ENCODE results near the gene SH2D3A.

The SH2D3A gene

DNA sequence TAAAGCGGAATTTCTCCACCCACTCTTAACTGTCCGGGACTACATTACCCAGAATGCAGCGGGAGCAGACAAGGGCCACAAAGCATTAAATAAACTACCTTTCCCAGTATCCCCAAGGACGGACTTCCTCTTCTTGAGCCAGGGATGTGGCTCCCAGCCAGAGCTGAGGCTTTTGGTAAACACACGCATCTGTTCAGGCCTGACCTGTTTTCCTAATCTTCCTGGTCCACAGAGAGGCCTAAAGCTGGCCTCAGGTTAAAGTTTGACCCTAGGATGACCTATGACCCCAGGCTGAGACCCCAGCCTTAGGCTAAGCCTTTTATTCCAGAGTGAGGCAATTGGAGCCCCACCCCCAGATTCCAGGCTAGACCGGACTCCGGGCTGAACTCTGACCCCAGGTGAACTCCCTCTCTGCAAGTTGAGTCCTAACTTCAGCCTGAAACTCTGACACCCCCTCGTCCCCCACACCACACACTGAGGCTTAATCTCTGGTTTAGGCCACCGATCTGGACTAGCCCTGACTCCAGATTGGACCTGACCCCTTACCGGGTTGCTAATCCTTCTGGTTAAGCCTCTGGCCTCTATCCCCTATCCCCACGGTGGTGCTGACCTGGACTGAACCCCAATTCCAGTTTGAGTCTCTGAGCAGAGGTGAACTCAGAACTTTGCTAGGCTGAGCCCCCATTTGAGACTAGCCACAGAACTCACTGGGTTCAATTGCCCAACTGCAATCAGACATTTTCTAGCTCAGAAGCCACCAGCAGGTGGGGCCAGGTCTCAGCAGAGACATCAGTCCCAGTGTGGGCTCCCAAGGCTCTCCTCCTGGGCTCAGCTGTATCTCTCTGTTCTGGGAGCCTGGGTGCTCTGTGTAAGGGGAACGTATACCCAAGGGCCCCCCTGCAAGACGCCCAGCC, 29.1 kb downstream of the SH2D3A start:
- DNase-seq (ENCODE audit: low read depth in 2 of 2) = peak in 1 of 2 donors; percentile 59

DNA sequence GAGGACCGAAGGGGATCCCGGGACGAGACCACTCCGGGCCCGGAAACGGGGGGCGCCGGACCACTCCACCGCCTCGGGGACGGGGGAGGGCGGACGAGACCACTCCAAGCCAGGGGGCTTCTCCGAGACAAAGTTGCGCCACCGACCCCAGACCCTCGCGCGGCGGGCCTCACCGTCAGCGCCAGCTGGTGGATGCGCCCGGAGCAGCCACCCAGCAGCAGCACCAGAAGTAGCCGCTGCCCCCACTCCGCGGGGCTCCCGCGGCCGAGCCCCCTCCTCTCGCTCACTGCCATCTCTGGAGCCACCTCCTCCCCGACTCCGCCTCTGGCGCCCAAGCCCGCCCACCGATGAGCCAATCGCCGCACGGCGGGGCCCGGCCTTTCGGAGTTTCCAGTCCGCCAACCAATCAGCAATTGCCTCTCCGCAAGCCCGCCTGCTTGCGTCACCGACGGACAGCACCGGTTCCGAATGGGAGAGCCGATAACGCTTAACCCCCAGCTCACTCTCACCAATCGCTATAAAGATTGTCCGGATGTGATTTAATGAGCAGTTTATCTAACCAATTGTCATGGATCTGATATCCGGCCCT, 29.9 kb downstream of the SH2D3A start, which contains the start of gene GPR108:
Gene GPR108, minus strand, starts transcription at position 297 of the 589 bp plus-strand sequence. Its CDS starts 4 bp downstream, at position 293.
- DNase-seq (ENCODE audit: low read depth in 2 of 2) = peak; percentile 97 to 98

DNA sequence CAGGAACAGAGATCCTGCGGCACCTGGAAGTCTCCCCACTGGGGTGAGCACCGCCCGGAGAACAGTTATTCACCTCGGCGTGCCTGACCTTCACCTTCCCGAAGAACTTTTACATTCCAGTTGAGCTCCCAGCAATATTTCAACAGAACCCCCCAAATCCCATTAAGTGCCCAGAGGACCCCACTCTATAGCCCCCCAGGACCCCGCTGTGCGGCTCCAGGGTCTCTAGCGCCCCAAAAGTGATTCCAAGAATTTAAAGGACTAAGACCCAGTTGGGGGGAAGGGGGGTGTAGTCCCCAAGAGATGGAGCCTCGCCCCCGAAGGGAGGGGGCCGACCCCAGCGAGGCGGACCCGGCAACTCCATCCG, 30.3 kb downstream of the SH2D3A start:
- DNase-seq (ENCODE audit: low read depth in 2 of 2) = no peak

DNA sequence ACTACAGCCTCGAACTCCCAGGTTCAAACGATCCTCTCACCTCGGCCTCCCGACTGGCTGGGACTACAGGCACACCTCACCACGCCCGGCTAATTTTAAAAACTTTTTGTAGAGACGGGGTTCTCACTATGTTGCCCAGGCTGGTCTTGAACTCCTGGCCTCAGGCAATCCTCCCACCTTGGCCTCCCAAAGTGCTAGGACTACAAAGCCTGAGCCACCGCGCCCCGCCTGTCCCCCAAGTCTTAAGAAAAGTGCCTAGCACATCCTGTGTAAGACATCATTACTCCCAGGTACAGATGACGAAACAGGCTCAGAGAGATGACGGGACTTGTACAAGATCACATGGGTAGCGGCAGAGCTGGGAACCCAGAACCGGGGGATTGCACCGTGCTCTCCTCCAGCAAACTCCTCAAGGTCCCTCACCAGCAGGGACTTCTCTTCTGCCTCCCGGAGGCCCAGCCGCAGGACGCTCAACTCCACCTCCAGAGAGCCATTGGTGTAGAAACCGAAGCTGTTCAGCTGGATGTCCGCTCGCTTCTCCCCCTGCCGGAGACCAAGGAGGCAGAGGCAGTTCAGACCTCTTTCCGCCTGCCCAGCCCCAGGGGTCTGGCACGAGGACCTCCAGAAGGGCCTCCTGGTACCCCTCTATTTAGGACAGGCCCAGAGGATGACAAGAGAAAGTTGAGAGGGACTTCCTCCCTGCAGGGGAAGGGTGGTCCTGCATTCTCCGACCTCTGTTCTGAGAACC, 30.9 kb downstream of the SH2D3A start:
- peak in 1 of 2 donors; percentile 50 for DNase-seq (ENCODE audit: low read depth in 2 of 2)

DNA sequence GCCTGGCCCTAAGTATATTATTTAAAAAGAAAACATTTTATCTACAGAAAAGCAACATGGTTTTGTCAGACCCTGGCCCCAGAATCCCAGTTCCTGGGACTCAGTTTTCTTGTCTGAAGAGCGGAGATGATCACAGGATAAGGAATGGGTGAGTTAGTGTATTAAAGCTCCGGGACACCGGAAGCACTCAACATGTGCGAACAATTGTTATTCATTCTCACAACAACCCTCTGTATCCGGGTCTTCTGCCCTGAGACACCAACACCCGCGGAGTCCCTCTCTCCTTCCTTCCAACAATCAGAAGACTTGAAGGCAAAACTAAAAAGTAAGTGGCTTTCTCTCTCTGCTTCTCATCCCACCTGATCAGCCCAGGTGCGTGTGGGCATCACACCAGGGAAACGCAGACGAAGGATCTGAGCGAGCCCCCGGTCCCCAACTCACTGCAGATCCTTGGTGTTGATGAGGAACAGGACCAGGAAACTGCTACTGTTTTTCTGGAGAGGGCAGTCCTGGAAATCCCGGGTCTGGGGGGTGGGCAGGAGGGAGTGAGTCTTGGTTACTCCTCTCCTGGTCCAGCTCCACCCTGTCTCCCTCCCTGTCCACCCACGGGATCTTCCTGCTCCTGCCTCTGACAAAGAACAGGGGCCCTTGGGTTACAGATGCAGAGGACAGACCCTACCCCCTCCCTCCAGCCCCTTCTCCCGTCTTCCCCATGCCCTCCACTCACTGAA, 31.9 kb downstream of the SH2D3A start:
- no peak for DNase-seq (ENCODE audit: low read depth in 2 of 2)

DNA sequence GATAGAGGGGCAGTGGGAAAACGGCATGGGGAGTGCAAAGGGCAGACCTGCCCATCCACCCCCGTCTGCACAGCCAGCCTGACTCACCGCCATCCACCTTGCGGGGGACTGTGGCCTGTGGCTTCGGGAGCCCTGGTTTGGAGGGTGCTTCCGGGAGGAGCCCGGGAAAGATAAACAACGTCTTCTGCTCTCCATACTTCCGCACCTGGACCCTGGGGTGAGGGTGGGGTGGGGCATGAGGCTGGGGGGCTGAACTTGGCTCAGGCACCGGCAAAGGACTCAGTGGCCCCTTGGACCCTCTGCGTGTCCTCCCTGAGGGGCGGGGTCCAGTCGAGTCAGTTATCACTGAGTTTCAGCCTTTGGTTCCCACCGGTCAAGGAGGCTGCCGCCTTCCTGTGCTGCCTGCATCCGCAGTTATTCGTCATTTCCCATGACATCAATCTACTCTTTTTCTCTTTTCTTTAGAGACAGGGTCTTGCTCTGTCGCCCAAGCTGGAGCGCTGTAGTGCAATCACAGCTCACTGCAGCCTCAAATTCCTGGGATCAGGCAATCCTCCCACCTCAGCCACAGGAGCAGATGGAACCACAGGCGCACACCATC, 33.0 kb downstream of the SH2D3A start:
- DNase-seq (ENCODE audit: low read depth in 2 of 2) = no peak

DNA sequence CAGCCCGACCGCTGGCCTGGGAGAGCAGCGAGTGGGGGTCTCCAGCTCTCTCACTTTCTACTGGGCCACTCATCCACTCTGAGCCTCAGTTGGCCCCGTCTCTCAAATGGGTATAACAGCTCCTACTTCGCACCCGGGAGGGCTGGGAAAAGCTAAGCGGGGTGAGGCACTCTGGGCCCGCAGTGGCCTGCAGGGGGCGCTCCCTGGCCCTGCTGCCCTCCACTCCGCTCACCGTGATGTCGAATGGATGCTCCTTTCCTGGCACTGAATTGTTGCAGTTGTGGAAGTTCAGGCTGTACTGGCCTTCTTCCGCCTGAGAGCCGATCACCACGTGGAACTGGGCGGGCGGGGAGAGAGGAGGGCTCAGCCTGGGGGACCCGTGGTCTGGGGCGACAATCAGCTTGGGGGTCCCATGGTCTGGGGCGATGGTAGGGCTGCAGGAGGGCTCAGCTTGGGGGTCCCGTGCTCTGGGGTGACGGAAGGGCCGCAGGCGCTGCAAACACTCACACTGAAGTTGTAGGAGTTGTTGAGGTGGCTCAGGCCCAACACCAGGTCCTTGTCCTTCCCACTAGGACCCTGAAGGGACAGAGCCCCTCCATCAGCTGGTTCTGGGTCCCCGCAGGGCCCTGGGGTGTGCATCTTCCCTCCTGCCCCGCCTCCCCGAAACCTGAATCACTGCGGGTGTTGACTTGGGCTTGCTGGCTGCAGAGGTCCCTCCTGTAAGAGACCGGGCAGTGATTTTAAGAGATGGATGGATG, 33.7 kb downstream of the SH2D3A start:
- DNase-seq (ENCODE audit: low read depth in 2 of 2) = no peak

DNA sequence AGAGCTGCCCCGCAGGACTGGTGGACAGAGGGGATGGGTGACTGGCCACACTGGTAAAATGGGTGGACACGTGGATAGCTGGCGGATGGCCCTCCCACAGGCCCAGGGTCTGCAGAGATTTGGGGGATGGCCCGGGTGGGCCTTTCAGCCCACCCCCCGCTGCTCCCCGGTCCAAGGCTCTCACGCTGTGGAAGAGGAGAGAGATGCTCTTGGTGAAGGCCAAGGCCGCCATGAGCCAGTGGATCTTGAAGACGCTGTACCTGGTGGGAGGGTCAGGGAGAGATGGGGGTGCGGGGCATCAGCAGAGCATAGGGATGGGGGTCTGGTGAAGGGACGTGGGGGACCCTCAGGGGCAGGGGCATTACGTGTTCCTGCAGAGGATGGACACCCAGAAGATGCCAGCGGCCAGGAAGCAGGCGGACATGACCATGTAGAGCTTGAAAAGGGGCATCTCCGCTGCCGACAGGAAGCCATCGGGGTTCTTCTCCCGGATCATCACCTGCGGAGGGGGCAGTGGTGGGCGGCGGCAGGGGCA, 34.4 kb downstream of the SH2D3A start:
- DNase-seq (ENCODE audit: low read depth in 2 of 2) = no peak

DNA sequence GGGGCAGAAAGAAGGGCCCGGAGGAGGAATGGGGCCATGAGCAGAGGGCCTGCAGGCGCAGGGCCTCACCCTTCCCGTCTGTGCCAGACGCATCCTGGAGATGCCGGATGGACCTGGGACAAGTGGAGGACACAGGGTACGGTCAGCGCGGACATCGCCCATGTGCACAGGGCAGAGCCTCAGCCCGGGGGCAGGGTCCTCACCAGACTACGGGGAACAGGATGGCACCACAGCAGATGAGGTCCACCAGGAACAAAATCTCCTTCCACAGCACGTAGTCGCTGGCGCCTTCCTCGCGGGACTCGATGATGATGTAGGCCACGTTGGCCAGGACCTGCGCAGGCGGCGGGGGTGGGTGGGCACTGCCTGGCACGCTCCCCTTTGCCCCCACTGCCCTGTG, 35.4 kb downstream of the SH2D3A start:
- DNase-seq (ENCODE audit: low read depth in 2 of 2) = no peak

DNA sequence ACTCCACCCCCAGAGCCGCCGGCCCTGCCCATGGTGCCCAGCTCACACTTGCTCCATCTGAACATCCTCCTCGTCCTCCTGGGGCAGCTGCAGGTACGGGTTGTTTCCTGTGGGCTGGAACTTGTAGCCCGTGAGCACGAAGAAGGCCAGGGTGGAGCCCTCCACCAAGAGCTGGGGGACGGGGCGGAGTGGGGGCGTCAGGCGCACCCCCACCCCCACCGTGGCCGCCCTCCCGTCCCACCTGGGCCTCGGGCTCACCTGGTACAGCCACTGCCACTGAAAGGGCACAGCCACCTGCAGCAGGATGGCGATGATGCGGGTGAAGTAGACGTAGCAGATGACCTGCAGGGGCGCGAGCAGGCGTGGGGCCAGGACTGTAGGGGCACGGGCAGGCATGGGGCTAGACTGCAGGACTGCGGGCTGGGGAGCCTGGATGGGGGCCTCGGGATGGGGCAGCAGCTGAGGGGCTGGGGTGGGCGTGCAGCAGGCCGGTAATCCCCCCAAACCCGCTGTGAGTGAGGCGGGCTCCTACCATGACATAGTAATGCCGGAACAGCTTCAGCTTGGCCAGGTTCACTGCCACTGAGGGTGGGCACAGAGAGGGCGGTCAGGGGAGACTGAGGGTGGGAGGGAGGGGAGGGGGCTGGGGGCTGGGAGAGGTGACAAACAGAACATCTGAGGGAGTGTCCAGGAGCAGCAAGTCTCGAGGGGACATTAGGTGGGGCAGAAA, 36.1 kb downstream of the SH2D3A start:
- no peak for DNase-seq (ENCODE audit: low read depth in 2 of 2)

DNA sequence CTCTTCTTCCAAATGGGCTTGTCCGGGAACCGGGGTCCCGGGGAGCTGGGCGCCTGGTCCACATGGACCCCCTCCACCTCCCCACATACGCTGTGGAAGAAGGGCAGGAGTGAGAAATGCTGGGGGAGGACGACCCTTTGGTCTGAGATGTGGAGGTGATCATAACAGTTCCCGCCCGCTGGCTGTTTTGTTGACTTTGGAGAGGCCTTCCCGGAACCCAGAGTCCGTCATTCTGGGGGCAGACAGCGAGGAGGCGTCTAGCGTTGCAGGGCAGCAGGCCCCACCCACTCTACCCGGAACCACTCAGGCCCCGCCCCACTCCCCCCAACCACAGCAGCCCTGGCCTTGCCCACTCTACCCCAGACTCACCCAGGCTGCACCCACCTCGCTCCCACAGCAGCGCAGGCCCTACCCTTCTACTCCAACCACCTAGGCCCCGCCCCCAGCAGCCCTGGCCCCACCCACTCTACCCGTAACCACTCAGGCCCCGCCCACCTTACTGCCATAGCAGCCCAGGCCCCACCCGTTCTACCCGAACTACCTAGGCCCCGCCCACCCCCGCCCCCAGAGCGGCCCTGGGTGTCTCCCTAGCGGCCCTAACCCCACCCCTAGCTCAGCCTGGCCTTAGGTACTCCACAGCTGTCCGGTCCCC, 37.0 kb downstream of the SH2D3A start:
- DNase-seq (ENCODE audit: low read depth in 2 of 2) = no peak

DNA sequence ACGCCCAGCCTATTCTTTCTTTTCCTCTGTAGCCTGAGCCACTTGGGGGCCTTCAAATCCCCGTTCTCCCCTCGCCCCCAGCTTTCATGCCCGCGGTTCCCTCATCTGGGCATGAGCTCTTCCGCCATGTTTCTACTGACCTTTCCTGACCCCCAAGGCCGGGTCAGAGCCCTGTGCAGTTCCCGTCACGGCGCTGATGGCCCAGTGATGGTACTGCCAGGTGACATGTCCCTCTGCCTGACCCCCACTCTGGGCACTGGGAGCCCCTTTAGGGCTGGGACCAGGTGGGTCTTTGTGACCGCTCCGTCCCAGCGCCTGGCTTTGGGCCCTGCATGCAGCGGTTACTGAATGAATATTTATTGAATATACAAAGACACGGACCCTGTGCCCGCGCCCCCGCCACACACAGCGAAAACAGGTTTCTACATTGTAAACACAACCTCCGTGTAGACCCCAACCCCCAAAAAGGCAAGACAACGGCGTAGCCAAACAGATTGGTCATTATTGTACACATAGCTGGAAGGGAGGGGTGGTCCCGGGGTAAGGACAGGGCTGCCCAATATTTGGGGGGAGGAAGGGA, 37.6 kb downstream of the SH2D3A start:
- no peak for DNase-seq (ENCODE audit: low read depth in 2 of 2)

DNA sequence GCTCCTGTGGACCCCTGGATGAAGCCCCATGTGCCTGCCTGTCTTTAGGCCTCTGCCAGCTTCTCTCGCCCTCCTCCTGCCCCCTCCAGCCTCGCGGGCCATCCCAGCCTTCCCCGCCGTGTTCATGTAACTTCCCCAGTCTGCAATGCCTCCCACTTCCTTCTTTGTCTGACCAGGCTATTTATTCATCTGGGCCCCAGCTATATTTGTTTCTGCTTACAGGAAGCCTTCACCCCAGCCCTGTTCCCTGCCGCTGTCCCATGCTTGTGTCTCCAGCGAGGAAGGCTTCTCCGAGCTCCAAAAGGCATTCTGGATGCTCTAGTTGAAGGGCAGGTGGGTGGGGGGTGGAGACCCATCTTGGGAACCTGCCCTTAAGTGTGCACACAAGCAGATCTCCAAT, 38.9 kb downstream of the SH2D3A start:
- no peak for DNase-seq (ENCODE audit: low read depth in 2 of 2)

DNA sequence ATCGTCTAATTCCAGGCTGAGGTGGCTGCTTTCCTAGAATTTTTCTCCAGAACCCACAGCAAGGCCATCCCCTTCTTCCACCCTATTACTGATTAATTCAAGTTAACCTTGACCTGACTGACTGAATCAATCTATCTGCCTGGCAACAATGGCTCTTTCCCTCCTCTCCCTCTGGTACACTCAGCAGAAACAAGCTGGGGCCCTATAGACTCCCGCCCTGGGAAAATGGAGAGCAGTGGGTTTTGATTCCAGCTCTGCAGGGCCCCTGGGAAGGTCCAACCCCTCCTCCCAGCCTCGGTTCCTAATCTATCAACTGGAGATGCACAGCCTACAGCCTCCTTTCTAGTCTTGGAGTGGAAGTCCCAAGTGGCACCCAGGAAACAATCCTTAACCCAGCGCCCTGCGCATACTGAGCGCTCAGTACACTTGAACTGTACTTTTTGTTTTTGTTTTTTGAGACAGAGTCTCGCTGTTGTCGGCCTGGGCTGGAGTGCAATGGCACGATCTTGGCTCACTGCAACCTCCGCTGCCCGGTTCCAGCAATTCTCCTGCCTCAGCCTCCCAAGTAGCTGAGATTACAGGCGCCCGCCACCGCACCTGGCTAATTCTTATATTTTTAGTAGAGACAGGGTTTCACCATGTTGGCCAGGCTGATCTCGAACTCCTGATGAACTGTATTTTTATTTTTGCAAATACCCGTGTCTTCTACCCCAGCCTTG, 41.6 kb downstream of the SH2D3A start:
- no peak for DNase-seq (ENCODE audit: low read depth in 2 of 2)

DNA sequence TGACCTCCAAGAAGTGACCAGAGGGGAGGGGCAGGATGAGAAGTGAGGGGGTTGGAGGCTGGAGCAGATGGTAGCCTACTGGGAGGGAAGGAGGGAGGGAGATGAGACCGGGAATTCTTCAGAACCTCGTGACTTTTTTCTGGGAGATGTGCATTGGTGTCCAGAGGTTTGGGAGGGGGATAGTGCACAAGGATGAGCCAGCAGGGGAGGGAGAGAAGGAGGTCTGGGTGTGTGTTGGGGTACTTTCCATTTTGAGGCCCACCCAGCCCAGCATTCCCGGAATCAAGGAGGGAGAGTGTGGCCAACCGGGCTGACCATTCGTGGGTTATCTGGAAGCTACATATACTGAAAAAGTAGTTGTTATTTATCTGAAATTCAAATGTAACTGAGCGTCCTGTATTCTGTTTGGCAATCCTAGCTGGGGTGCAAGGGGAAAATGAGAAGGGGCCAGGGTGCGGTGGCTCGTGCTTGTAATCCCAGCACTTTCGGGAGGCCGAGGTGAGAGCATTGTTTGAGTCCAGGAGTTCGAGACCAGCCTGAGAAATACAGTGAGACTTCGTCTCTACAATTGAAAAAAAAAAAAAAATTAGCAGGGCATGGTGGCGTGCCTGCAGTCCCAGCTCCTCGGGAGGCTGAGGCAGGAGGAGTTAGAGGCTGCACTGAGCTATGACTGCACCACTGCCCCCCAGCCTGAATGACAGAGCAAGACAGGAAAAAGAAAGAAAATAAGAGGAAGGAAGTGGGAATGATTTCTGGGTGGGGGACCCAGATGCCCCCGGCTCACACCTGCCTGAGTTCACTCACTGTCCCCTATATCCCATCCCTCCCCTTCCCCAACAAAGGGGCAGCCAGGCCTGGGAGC, 42.4 kb downstream of the SH2D3A start:
- DNase-seq (ENCODE audit: low read depth in 2 of 2) = no peak

DNA sequence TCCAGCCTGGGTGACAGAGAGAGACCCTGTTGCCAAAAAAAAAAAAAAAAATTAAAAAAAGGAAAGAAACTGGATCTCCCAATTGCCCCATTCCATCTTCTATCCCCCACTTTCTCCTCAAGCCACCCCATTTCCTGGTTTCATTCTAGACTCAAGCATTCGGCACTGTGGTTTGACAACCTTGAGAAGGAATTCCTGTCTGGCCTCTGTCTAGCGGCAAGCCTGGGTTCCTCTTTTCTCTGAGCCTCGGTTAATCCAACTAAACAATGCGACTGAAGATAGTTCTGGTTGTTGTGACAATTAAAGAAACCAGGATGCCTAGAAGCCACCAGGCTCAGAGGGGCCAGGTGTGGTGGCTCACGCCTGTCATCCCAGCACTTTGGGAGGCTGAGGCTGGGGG, 43.5 kb downstream of the SH2D3A start:
- DNase-seq (ENCODE audit: low read depth in 2 of 2) = no peak

DNA sequence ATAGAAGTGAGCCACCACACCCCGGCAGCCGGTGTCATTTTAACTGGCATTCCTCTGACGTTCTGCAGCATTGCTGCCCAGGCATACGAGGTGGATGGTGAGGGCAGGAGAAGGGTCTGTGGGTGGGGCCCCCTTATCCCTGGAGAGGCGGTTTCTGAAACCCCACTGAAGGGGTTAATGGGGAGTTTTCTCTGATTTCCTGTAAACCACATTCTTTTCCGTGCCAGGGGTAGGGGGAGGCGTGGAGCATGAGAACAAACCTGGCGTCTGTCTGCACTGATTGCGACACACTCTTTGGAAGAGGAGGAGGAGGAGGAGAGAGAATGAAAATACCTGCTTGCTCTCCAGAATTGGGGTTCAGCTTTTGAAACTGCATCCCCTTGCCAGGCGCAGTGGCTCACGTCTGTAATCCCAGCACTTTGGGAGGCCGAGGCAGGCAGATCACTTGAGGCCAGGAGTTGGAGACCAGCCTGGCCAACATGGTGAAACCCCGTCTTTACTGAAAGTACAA, 44.1 kb downstream of the SH2D3A start:
- no peak for DNase-seq (ENCODE audit: low read depth in 2 of 2)
